ENCODE data around the gene GPRASP3. TPM values are rescaled to one million over a fixed set of nuclear protein-coding genes. Genes with fewer than 3 reads are reported as not detected.
"Not testable (repeated sequence)": the region's sequence is repeated elsewhere in the genome, so short reads cannot be mapped to it uniquely, and the experiment has no call there.

Gene GPRASP3
- total RNA-seq: 10 to 100 TPM in 1 of 3 donors, 1 to 10 TPM in 2; 1.4 to 11.4 (median 2.2) TPM
- long read RNA-seq, donor 1, partial matches to known transcripts: 0 of 4 reads
- long read RNA-seq, donor 1, other reads (novel, unspliced or antisense): 3 of 4 reads
- long read RNA-seq, donor 2, partial matches to known transcripts: 0 of 1 reads
- long read RNA-seq, donor 2, other reads (novel, unspliced or antisense): 1 of 1 reads

DNA sequence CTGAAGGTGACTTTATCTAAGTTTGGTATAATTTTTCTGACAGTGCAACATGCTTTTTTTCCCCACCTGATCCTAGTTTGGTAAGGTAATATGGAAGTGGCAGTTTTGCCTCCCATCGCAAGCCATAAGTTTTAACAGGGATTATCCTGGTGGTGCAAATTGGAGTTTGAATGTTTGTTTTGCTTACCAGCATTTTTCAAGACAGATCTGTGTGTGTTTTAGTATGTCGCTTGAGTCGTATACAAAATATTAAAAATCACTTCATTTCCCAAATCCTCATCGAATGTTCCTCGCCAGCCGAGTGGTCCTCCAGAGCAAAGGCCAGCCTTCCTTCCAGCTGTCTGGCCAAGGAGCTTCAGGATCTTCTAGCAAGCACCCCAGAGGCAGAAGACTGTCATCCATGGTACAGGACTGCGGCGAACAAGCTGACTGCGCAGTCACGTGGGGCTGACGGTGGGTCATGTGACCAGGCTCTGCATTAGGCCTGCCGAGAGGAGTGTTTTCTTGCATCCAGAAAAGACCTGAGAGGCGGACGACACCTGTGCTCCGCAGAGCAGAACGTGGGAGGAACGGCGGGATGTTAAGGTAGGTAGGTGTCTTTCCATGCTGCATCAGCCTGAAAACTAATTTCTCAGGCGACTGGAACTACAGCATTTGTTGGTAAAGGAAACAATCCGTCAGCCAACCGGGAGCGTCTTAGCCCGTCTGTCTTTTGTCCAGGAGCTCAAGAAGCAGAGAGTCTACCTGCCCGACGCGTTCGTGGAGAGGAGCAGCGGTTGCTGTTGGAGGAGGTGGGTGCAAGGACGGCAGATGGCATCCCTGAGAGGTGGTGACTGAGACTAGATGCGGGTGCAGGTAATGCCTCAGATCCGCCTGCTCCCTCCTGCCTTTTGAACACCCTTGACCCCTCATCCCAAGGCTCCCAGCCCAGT is at the start of gene GPRASP3:
GPRASP3 (plus strand) TSS at position 507 of the 932 bp plus-strand sequence. CDS start 28,253 bp downstream, outside the sequence.
- Histone ChIP-seq H3K9me3 (no peaks in the 10 kb centered on the region), H3K4me3 (no peak within 1 kb of the TSS), H3K4me1 (ENCODE audit: low read depth) (no peaks in the 10 kb centered on the region), H3K36me3 (ENCODE audit: low read depth) (no peaks in the 10 kb centered on the region)
- TF ChIP-seq, protein P1, sequence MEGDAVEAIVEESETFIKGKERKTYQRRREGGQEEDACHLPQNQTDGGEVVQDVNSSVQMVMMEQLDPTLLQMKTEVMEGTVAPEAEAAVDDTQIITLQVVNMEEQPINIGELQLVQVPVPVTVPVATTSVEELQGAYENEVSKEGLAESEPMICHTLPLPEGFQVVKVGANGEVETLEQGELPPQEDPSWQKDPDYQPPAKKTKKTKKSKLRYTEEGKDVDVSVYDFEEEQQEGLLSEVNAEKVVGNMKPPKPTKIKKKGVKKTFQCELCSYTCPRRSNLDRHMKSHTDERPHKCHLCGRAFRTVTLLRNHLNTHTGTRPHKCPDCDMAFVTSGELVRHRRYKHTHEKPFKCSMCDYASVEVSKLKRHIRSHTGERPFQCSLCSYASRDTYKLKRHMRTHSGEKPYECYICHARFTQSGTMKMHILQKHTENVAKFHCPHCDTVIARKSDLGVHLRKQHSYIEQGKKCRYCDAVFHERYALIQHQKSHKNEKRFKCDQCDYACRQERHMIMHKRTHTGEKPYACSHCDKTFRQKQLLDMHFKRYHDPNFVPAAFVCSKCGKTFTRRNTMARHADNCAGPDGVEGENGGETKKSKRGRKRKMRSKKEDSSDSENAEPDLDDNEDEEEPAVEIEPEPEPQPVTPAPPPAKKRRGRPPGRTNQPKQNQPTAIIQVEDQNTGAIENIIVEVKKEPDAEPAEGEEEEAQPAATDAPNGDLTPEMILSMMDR (IDR thresholded peaks at IDR 0.05): no peak
- ATAC-seq: peak; percentile 96
- intact Hi-C loops (cut with DNase I, micrococcal nuclease): no loop called here
- peak; percentile 82 to 86 (median 85) for DNase-seq

- H3K9me3 ChIP-seq: no peaks in the 10 kb centered on the region
- intact Hi-C loops (cut with DNase I, micrococcal nuclease): no loop called here
- ATAC-seq (no peak), DNase-seq (no peak)
- H3K4me3 ChIP-seq: no peak overlapping the region
- TF ChIP-seq, protein P1 (IDR thresholded peaks at IDR 0.05): no peak
- no peaks in the 10 kb centered on the region for H3K4me1 ChIP-seq (ENCODE audit: low read depth)
- no peaks in the 10 kb centered on the region for H3K36me3 ChIP-seq (ENCODE audit: low read depth)
Observed at GRCh38 chrX:102672856-102673255, 47.7 kb upstream of the GPRASP3 start.

GRCh38 chrX:102677479-102677878 is 43.1 kb upstream of the GPRASP3 start:
- ATAC-seq; intact Hi-C loops (cut with DNase I, micrococcal nuclease); DNase-seq; H3K4me1 ChIP-seq (ENCODE audit: low read depth); H3K9me3 ChIP-seq; H3K4me3 ChIP-seq; H3K36me3 ChIP-seq (ENCODE audit: low read depth): not testable (repeated sequence)

DNA sequence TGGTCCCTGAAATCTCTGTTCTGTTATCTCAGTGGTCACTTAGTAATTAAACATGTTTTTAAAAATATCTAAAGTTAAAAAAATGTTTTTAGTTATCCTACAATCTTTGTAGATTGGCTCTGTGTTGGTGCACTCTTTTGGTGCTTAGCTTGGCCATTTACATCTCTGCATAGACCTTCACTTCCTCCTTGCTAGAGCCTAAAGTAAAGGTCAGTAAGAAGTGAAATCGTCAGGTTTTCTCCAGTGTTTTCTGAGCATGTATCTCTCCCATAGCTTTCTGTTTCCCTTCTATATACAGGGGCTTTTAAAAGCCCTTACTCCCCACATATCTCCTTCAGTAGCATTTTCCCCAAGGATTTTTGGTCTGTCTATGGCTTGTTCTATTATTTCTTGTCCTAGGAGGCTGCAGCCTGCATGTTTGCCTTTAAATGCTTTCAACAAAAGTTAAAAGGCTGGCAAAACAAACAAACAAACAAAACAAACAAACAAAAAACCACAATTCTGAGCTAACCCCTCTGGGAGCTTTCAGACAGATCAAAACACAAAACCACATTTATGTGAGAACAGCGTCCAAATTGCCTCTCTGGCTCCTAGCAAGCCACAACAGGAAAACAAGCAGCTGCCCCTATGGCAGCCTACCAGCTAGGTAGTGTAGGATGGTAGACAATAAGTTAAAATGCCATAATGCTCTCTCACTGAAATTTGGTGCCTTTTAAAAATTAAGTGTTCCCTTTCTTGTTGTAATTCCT is 35.6 kb upstream of the GPRASP3 start:
- TF ChIP-seq, protein P1 (IDR thresholded peaks at IDR 0.05): no peak
- no peaks in the 10 kb centered on the region for H3K36me3 ChIP-seq (ENCODE audit: low read depth)
- H3K4me3 ChIP-seq: no peak overlapping the region
- no peak for ATAC-seq
- DNase-seq: no peak
- intact Hi-C loops (cut with DNase I, micrococcal nuclease): no loop called here
- no peaks in the 10 kb centered on the region for H3K4me1 ChIP-seq (ENCODE audit: low read depth)
- H3K9me3 ChIP-seq: peaks cover 11% of the 10 kb centered on the region

DNA sequence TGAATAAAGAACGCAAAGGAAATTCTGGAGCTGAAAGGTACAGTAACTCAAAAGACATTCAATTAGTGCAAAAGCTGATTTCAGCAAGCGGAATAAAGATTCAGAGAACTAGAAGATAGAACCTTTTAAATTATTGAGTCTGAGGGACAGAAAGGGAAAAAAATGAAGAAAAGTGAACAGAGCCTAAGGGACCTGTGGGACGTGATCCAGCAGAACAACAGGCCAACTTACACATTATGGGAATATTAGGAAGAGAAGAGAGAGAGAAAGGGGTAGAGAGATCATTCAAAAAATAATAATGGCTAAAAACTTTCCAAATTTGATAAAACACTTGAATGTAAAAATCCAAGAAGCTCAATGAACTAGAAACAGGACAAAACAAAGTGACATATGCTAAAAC is 25.8 kb upstream of the GPRASP3 start:
- Histone ChIP-seq H3K36me3 (ENCODE audit: low read depth) (no peaks in the 10 kb centered on the region), H3K4me1 (ENCODE audit: low read depth) (no peaks in the 10 kb centered on the region), H3K4me3 (no peak overlapping the region), H3K9me3 (no peaks in the 10 kb centered on the region)
- TF ChIP-seq, protein P1 (IDR thresholded peaks at IDR 0.05): no peak
- intact Hi-C loops (cut with DNase I, micrococcal nuclease): no loop called here
- no peak for ATAC-seq
- no peak for DNase-seq

All from mucosa of descending colon (tissue), 3 donors.